GM12874 (cell line): Measurements from ENCODE around the gene TRAPPC2.

ENCODE experiments used
- CTCF ChIP-seq: IDR thresholded peaks from 2 replicates; pipeline ENCODE4 v1.5.1; 2011; ENCODE audit warnings: low read depth, mild to moderate bottlenecking, control low read depth, low read length, moderate library complexity; ENCODE audit not compliant: insufficient read depth

The TRAPPC2 gene

GRCh38 chrX:13673016-13673415, 61.4 kb downstream of the TRAPPC2 start:
- TF ChIP-seq CTCF, result no peak

GRCh38 chrX:13670197-13670596, 64.2 kb downstream of the TRAPPC2 start:
- no peak for TF ChIP-seq CTCF

- TF ChIP-seq CTCF, result no peak
Observed at GRCh38 chrX:13669246-13669737, 65.1 kb downstream of the TRAPPC2 start.

- TF ChIP-seq CTCF, result no peak
Observed at GRCh38 chrX:13667919-13668318, 66.5 kb downstream of the TRAPPC2 start.

GRCh38 chrX:13666836-13667235, 67.6 kb downstream of the TRAPPC2 start:
- TF ChIP-seq CTCF, result no peak

GRCh38 chrX:13664020-13664419, 70.4 kb downstream of the TRAPPC2 start:
- TF ChIP-seq CTCF, result no peak

- no peak for TF ChIP-seq CTCF
Observed at GRCh38 chrX:13662355-13662791, 72.0 kb downstream of the TRAPPC2 start.
